ENCODE measurements around the gene KLK14.

Gene KLK14

GRCh38 chr19:51047031-51047335 lies 35.7 kb downstream of the KLK14 start:
- ChIA-PET POLR2A (ENCODE audit: low non-redundant PET) (no interaction called here), CTCF (interaction anchor here (0.6 to 1.2 kb wide), 2 partner anchors 48 to 152 kb away, joined by 3 to 4 read pairs; no protein-coding TSS in a partner anchor)
- H3K27ac ChIP-seq, result no peak overlapping the region
- no peak for TF ChIP-seq CTCF (conservative IDR thresholded peaks at IDR 0.05; ENCODE audit: low read depth)
- no peak for DNase-seq (ENCODE audit: low spot score)

GRCh38 chr19:51044327-51044726 lies 38.4 kb downstream of the KLK14 start:
- ChIA-PET POLR2A (ENCODE audit: low non-redundant PET) (no interaction called here), CTCF (interaction anchor here (0.7 kb wide), 1 partner anchor 379 kb away, joined by 4 read pairs; no protein-coding TSS in a partner anchor)

GRCh38 chr19:51043497-51043896 lies 39.2 kb downstream of the KLK14 start:
- POLR2A ChIA-PET (ENCODE audit: low non-redundant PET), result interaction anchor here (0.6 kb wide), 1 partner anchor 24 kb away, joined by 4 read pairs; no protein-coding TSS in a partner anchor
- no peak overlapping the region for H3K27ac ChIP-seq
- CTCF ChIA-PET, result interaction anchor here (0.7 kb wide), 1 partner anchor 380 kb away, joined by 4 read pairs; no protein-coding TSS in a partner anchor
- no peak for TF ChIP-seq CTCF (conservative IDR thresholded peaks at IDR 0.05; ENCODE audit: low read depth)
- no peak for DNase-seq (ENCODE audit: low spot score)

More at GRCh38 chr19:51044327-51044726, 38.4 kb downstream of the KLK14 start:
- DNase-seq (ENCODE audit: low spot score), result no peak
- no peak for TF ChIP-seq CTCF (conservative IDR thresholded peaks at IDR 0.05; ENCODE audit: low read depth)
- H3K27ac ChIP-seq, result no peak overlapping the region

GRCh38 chr19:51040151-51040550 lies 42.5 kb downstream of the KLK14 start:
- POLR2A ChIA-PET (ENCODE audit: low non-redundant PET), result no interaction called here
- CTCF ChIA-PET, result no interaction called here
- no peak for DNase-seq (ENCODE audit: low spot score)
- TF ChIP-seq CTCF (conservative IDR thresholded peaks at IDR 0.05; ENCODE audit: low read depth), result no peak
- H3K27ac ChIP-seq, result no peak overlapping the region

- ChIA-PET POLR2A (ENCODE audit: low non-redundant PET) (no interaction called here), CTCF (no interaction called here)
- TF ChIP-seq CTCF (conservative IDR thresholded peaks at IDR 0.05; ENCODE audit: low read depth), result no peak
- no peak overlapping the region for H3K27ac ChIP-seq
- DNase-seq (ENCODE audit: low spot score), result no peak
Measured at GRCh38 chr19:51036519-51036918, 46.2 kb downstream of the KLK14 start.

GRCh38 chr19:51034704-51035103 lies 48.0 kb downstream of the KLK14 start, which contains the start of gene KLK12:
TSS of gene KLK12 (minus strand) at chr19:51035002. CDS start at chr19:51034621, 381 bp downstream.
- POLR2A ChIA-PET (ENCODE audit: low non-redundant PET), result no interaction called here
- no peak for TF ChIP-seq CTCF (conservative IDR thresholded peaks at IDR 0.05; ENCODE audit: low read depth)
- no peak for DNase-seq (ENCODE audit: low spot score)
- no peak within 1 kb of the TSS for H3K27ac ChIP-seq
- CTCF ChIA-PET, result interaction anchor here (0.6 to 1.1 kb wide), 2 partner anchors 14 to 130 kb away, joined by 3 read pairs; no protein-coding TSS in a partner anchor

- CTCF ChIA-PET, result no interaction called here
- POLR2A ChIA-PET (ENCODE audit: low non-redundant PET), result no interaction called here
- no peak for TF ChIP-seq CTCF (conservative IDR thresholded peaks at IDR 0.05; ENCODE audit: low read depth)
- DNase-seq (ENCODE audit: low spot score), result no peak
- H3K27ac ChIP-seq, result no peak overlapping the region
Measured at GRCh38 chr19:51031880-51032225, 50.8 kb downstream of the KLK14 start.

Measured in RWPE1 (cell line).